SK-N-SH (cell line): ENCODE data around the gene CHST6. TPM values are rescaled to one million over a fixed set of nuclear protein-coding genes. Genes with fewer than 3 reads are reported as not detected.

Experiments
- CTCF ChIA-PET: fragments of 300-600, 350-600 bp; formaldehyde crosslinking; extraction: SDS; loops from one replicate; lab custom pipeline; 2021; lab: Yijun Ruan, JAX
- POLR2A ChIA-PET: fragments of 350-600 bp; sonication (Branson Sonifier 250); formaldehyde crosslinking; extraction: SDS; loops from one replicate; lab custom pipeline; 2020; ENCODE audit warnings: antibody characterized with exemption, inconsistent platforms; lab: Yijun Ruan, JAX
- DNase-seq: peaks from one replicate; pipeline ENCODE4 v3.0.0; 2012
- H2AFZ ChIP-seq: fragments of 200-600 bp; sonication (generic); 2 replicates; pipeline ENCODE4 v1.8.1; 2016; ENCODE audit warnings: antibody characterized with exemption, mild to moderate bottlenecking, low read depth
- H3F3A ChIP-seq: fragments of 200-600 bp; sonication (generic); replicated peaks from 2 replicates; pipeline ENCODE3; 2016; ENCODE audit warnings: antibody characterized with exemption, mild to moderate bottlenecking; ENCODE audit not compliant: insufficient read depth
- H3K27ac ChIP-seq, 2 experiments: fragments of 200-500 bp in 1 of 2; fragments of 200-600 bp in 1 of 2; sonication (Bioruptor generic) in 1 of 2; sonication (generic), shearing (Covaris generic) in 1 of 2; 2 replicates each; pipeline versions ENCODE4 v1.5.1 to v1.6.1; 2014 to 2016; ENCODE audit warnings: low read depth in 2 of 2, inconsistent platforms in 1 of 2, low read length in 1 of 2, mild to moderate bottlenecking in 1 of 2, mixed read lengths in 1 of 2
- H3K27me3 ChIP-seq: fragments of 200-600 bp; sonication (generic), shearing (Covaris generic); 2 replicates; pipeline ENCODE4 v1.6.1; 2016; ENCODE audit warnings: mixed run types; ENCODE audit not compliant: insufficient read depth
- H3K36me3 ChIP-seq, 2 experiments: fragments of 200-500 bp in 1 of 2; fragments of 200-600 bp in 1 of 2; sonication (Bioruptor generic) in 1 of 2; sonication (generic) in 1 of 2; replicated peaks in 1 of 2; 2 replicates each; pipeline versions ENCODE3 to v1.5.1; 2014 to 2016; ENCODE audit warnings: low read length in 1 of 2, mild to moderate bottlenecking in 1 of 2; ENCODE audit not compliant: insufficient read depth in 2 of 2, control insufficient read depth in 1 of 2
- H3K4me1 ChIP-seq, 2 experiments: fragments of 200-500 bp in 1 of 2; fragments of 200-600 bp in 1 of 2; sonication (Bioruptor generic) in 1 of 2; sonication (generic), shearing (Covaris generic) in 1 of 2; 2 replicates each; pipeline versions ENCODE4 v1.5.1 to v1.6.1; 2014 to 2016; ENCODE audit warnings: low read depth in 1 of 2, low read length in 1 of 2, mixed run types in 1 of 2; ENCODE audit not compliant: insufficient read depth in 2 of 2, control insufficient read depth in 1 of 2
- H3K4me2 ChIP-seq: fragments of 200-600 bp; sonication (generic), shearing (Covaris generic); 2 replicates; pipeline ENCODE4 v1.6.1; 2017; ENCODE audit warnings: mixed run types
- H3K4me3 ChIP-seq, 2 experiments: fragments of 200-500 bp in 1 of 2; fragments of 200-600 bp in 1 of 2; sonication (Bioruptor generic) in 1 of 2; sonication (generic), shearing (Covaris generic) in 1 of 2; 2 replicates each; pipeline versions ENCODE4 v1.5.1 to v1.8.1; 2014 to 2016; ENCODE audit warnings: low read depth in 2 of 2, inconsistent platforms in 1 of 2, low read length in 1 of 2, mild to moderate bottlenecking in 1 of 2, mixed read lengths in 1 of 2, moderate library complexity in 1 of 2
- H3K79me2 ChIP-seq: fragments of 200-600 bp; sonication (generic); 2 replicates; pipeline ENCODE4 v1.8.1; 2017; ENCODE audit warnings: mild to moderate bottlenecking; ENCODE audit not compliant: insufficient read depth
- H3K9ac ChIP-seq: fragments of 200-600 bp; sonication (generic); 2 replicates; pipeline ENCODE4 v1.6.1; 2017; ENCODE audit warnings: mixed run types
- H3K9me2 ChIP-seq: fragments of 200-600 bp; sonication (generic); 2 replicates; pipeline ENCODE4 v1.6.1; 2017; ENCODE audit warnings: mixed run types
- H3K9me3 ChIP-seq: fragments of 200-600 bp; sonication (generic); 2 replicates; pipeline ENCODE4 v1.6.1; 2017; ENCODE audit warnings: mixed run types, mild to moderate bottlenecking, moderate library complexity
- H4K20me1 ChIP-seq: fragments of 200-600 bp; sonication (generic); 2 replicates; pipeline ENCODE4 v1.6.1; 2017; ENCODE audit warnings: mild to moderate bottlenecking, mixed run types; ENCODE audit not compliant: insufficient read depth
- EP300 ChIP-seq, 2 experiments: IDR thresholded peaks; 2 replicates each; pipeline versions ENCODE4 v1.4.0 to v1.6.1; 2012; ENCODE audit warnings: borderline replicate concordance in 1 of 2, low read depth in 1 of 2, low read length in 1 of 2
- FOSL2 ChIP-seq: IDR thresholded peaks from 2 replicates; pipeline ENCODE4 v1.4.0; 2012; ENCODE audit warnings: low read depth, mild to moderate bottlenecking, moderate library complexity, borderline replicate concordance
- GATA2 ChIP-seq: sonication (generic); formaldehyde crosslinking; IDR thresholded peaks from 2 replicates; pipeline ENCODE4 v1.5.0; 2020; ENCODE audit warnings: mild to moderate bottlenecking, missing genetic modification reagents
- JUND ChIP-seq: IDR thresholded peaks from 2 replicates; pipeline ENCODE4 v1.4.0; 2012
- MXI1 ChIP-seq: IDR thresholded peaks from 2 replicates; pipeline ENCODE4 v1.6.1; 2012; ENCODE audit warnings: mild to moderate bottlenecking, low read depth, low read length, improper control_type of control experiment
- NFIC ChIP-seq: IDR thresholded peaks from 2 replicates; pipeline ENCODE4 v1.4.0; 2012; ENCODE audit warnings: borderline replicate concordance
- RCOR1 ChIP-seq: fragments of 150-350 bp; IDR thresholded peaks from 2 replicates; pipeline ENCODE4 v1.6.1; 2017; ENCODE audit warnings: antibody characterized with exemption, low read length
- SMC3 ChIP-seq: IDR thresholded peaks from 2 replicates; pipeline ENCODE4 v1.6.1; 2012; ENCODE audit warnings: low read depth, low read length, improper control_type of control experiment
- TAF1 ChIP-seq: IDR thresholded peaks from 2 replicates; pipeline ENCODE4 v1.6.1; 2012; ENCODE audit warnings: low read depth, mild to moderate bottlenecking, low read length, moderate library complexity, borderline replicate concordance
- TCF12 ChIP-seq: IDR thresholded peaks from 2 replicates; pipeline ENCODE4 v1.4.0; 2012
- TEAD4 ChIP-seq: IDR thresholded peaks from 2 replicates; pipeline ENCODE4 v1.4.0; 2012; ENCODE audit warnings: mild to moderate bottlenecking, borderline replicate concordance; ENCODE audit not compliant: insufficient read depth
- WGBS: methylation state at CpG from one replicate; pipeline ENCODE4 v1.1.6; 2017; ENCODE audit warnings: low lambda C conversion rate; 5-methylcytosine and 5-hydroxymethylcytosine counted together
- polyA plus RNA-seq, 3 experiments: library from polyadenylated mRNA; depleted of rRNA; stranded (reverse); fragments of >200 nt; gene quantifications; 2 replicates each; pipeline ENCODE4 v1.2.3, GENCODE V29; 2012
- TF ChIP-seq, protein P1 (sequence below): IDR thresholded peaks from 2 replicates; pipeline ENCODE4; 2012
- TF ChIP-seq, protein P2 (sequence below): IDR thresholded peaks from 2 replicates; pipeline ENCODE4 v1.6.1; 2012; ENCODE audit warnings: mild to moderate bottlenecking, low read depth, low read length, moderate library complexity
- TF ChIP-seq, protein P3 (sequence below): IDR thresholded peaks from 2 replicates; pipeline ENCODE4 v1.4.0; 2012; ENCODE audit warnings: low read depth, borderline replicate concordance
- TF ChIP-seq, protein P4 (sequence below): fragments of 200-600 bp; sonication (generic); IDR thresholded peaks from 2 replicates; pipeline ENCODE4 v1.6.1; 2017; ENCODE audit warnings: antibody characterized with exemption, mild to moderate bottlenecking, moderate library complexity

The CHST6 gene
- polyA plus RNA-seq, 1 of the 3 experiments (the other 2 are of a cell fraction), result 0.30 TPM

DNA sequence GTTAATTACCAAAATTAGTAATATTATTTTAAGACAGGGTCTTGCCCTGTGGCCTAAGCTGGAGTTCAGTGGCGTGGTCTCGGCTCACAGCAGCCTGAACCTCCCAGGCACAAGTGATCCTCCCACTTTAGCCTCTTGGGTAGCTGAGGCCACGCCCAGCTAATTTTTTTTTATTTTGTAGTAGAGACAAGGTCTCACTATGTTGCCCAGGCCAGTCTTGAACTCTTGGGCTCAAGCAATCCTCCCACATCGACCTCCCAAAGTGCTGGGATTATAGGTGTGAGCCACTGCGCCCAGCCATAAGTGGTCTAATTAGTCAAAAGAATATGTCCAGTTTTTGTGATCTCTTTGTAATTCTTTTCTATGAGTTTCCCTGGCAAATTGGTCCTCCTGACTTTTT is 49.9 kb downstream of the CHST6 start:
- H3K27ac ChIP-seq, result no peak overlapping the region
- 72% methylated on average over 5 of the region's 5 CpGs for WGBS
- no peak overlapping the region for H3K4me3 ChIP-seq
- H3K36me3 ChIP-seq, result peaks cover 8 to 32% of the 10 kb centered on the region in 2 experiments
- no peak overlapping the region for H3K4me2 ChIP-seq
- H3K79me2 ChIP-seq, result peaks cover 4% of the 10 kb centered on the region
- ChIA-PET POLR2A (no interaction called here), CTCF (interaction anchor here (0.9 to 1.9 kb wide), 6 partner anchors 11 to 211 kb away, joined by 3 to 11 read pairs (median 5); partner anchors contain the start of gene CFDP1)
- H3K4me1 ChIP-seq, result peaks cover 6 to 13% of the 10 kb centered on the region in 2 experiments; a peak in 3 of 4 replicates
- DNase-seq, result no peak
- H3K9me3 ChIP-seq, result no peaks in the 10 kb centered on the region
- peaks cover 11% of the 10 kb centered on the region for H3F3A ChIP-seq
- H3K27me3 ChIP-seq, result no peaks in the 10 kb centered on the region
- H3K9ac ChIP-seq, result no peak overlapping the region
- H3K9me2 ChIP-seq, result no peaks in the 10 kb centered on the region
- TF ChIP-seq SMC3, result no peak
- TF ChIP-seq EP300 (IDR thresholded peaks at IDR 0.05; ENCODE audit: borderline replicate concordance in 1 of 2, low read depth in 1 of 2, low read length in 1 of 2), result no peak
- TF ChIP-seq JUND, result no peak
- TF ChIP-seq TCF12, result no peak
- TF ChIP-seq MXI1, result no peak
- TF ChIP-seq, protein P1, sequence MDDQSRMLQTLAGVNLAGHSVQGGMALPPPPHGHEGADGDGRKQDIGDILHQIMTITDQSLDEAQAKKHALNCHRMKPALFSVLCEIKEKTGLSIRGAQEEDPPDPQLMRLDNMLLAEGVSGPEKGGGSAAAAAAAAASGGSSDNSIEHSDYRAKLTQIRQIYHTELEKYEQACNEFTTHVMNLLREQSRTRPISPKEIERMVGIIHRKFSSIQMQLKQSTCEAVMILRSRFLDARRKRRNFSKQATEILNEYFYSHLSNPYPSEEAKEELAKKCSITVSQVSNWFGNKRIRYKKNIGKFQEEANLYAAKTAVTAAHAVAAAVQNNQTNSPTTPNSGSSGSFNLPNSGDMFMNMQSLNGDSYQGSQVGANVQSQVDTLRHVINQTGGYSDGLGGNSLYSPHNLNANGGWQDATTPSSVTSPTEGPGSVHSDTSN, result no peak
- no peak for TF ChIP-seq TEAD4
- TF ChIP-seq, protein P2, sequence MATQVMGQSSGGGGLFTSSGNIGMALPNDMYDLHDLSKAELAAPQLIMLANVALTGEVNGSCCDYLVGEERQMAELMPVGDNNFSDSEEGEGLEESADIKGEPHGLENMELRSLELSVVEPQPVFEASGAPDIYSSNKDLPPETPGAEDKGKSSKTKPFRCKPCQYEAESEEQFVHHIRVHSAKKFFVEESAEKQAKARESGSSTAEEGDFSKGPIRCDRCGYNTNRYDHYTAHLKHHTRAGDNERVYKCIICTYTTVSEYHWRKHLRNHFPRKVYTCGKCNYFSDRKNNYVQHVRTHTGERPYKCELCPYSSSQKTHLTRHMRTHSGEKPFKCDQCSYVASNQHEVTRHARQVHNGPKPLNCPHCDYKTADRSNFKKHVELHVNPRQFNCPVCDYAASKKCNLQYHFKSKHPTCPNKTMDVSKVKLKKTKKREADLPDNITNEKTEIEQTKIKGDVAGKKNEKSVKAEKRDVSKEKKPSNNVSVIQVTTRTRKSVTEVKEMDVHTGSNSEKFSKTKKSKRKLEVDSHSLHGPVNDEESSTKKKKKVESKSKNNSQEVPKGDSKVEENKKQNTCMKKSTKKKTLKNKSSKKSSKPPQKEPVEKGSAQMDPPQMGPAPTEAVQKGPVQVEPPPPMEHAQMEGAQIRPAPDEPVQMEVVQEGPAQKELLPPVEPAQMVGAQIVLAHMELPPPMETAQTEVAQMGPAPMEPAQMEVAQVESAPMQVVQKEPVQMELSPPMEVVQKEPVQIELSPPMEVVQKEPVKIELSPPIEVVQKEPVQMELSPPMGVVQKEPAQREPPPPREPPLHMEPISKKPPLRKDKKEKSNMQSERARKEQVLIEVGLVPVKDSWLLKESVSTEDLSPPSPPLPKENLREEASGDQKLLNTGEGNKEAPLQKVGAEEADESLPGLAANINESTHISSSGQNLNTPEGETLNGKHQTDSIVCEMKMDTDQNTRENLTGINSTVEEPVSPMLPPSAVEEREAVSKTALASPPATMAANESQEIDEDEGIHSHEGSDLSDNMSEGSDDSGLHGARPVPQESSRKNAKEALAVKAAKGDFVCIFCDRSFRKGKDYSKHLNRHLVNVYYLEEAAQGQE, result no peak
- TF ChIP-seq, protein P3, sequence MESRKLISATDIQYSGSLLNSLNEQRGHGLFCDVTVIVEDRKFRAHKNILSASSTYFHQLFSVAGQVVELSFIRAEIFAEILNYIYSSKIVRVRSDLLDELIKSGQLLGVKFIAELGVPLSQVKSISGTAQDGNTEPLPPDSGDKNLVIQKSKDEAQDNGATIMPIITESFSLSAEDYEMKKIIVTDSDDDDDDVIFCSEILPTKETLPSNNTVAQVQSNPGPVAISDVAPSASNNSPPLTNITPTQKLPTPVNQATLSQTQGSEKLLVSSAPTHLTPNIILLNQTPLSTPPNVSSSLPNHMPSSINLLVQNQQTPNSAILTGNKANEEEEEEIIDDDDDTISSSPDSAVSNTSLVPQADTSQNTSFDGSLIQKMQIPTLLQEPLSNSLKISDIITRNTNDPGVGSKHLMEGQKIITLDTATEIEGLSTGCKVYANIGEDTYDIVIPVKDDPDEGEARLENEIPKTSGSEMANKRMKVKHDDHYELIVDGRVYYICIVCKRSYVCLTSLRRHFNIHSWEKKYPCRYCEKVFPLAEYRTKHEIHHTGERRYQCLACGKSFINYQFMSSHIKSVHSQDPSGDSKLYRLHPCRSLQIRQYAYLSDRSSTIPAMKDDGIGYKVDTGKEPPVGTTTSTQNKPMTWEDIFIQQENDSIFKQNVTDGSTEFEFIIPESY, result no peak
- TF ChIP-seq TAF1, result no peak
- TF ChIP-seq, protein P4, sequence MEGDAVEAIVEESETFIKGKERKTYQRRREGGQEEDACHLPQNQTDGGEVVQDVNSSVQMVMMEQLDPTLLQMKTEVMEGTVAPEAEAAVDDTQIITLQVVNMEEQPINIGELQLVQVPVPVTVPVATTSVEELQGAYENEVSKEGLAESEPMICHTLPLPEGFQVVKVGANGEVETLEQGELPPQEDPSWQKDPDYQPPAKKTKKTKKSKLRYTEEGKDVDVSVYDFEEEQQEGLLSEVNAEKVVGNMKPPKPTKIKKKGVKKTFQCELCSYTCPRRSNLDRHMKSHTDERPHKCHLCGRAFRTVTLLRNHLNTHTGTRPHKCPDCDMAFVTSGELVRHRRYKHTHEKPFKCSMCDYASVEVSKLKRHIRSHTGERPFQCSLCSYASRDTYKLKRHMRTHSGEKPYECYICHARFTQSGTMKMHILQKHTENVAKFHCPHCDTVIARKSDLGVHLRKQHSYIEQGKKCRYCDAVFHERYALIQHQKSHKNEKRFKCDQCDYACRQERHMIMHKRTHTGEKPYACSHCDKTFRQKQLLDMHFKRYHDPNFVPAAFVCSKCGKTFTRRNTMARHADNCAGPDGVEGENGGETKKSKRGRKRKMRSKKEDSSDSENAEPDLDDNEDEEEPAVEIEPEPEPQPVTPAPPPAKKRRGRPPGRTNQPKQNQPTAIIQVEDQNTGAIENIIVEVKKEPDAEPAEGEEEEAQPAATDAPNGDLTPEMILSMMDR, result no peak
- TF ChIP-seq RCOR1, result no peak
- TF ChIP-seq NFIC, result no peak
- no peak for TF ChIP-seq FOSL2
- no peak for TF ChIP-seq GATA2 (CRISPR knock-in tag)
- no peak overlapping the region for H2AFZ ChIP-seq
- no peaks in the 10 kb centered on the region for H4K20me1 ChIP-seq
